DOHH2 (cell line): Measurements from ENCODE around the gene TGM1.

Experiments used
- H3F3A ChIP-seq: fragments of 200-600 bp; sonication (generic), shearing (Covaris generic); 2 replicates; pipeline ENCODE4 v1.6.0; 2016; ENCODE audit warnings: antibody characterized with exemption, mild to moderate bottlenecking; ENCODE audit not compliant: control insufficient read depth, insufficient read depth
- H3K27ac ChIP-seq: fragments of 200-600 bp; sonication (generic); 2 replicates; pipeline ENCODE4 v1.5.1; 2014; ENCODE audit warnings: low read depth, mild to moderate bottlenecking, low read length, moderate library complexity
- H3K27me3 ChIP-seq: fragments of 200-600 bp; sonication (generic); 2 replicates; pipeline ENCODE4 v1.6.1; 2014; ENCODE audit warnings: mild to moderate bottlenecking, low read length, mixed read lengths; ENCODE audit not compliant: control insufficient read depth
- H3K36me3 ChIP-seq: fragments of 200-600 bp; sonication (generic); 2 replicates; pipeline ENCODE4 v1.6.1; 2014; ENCODE audit warnings: mild to moderate bottlenecking, low read length, moderate library complexity, mixed read lengths; ENCODE audit not compliant: control insufficient read depth
- H3K4me1 ChIP-seq: fragments of 200-600 bp; sonication (generic); 2 replicates; pipeline ENCODE4 v1.6.1; 2014; ENCODE audit warnings: mild to moderate bottlenecking, low read length, mixed read lengths; ENCODE audit not compliant: control insufficient read depth
- H3K4me2 ChIP-seq: fragments of 200-600 bp; sonication (generic); 2 replicates; pipeline ENCODE4 v1.6.0; 2014; ENCODE audit warnings: mild to moderate bottlenecking, low read length, moderate library complexity
- H3K4me3 ChIP-seq: fragments of 200-600 bp; sonication (generic); 2 replicates; pipeline ENCODE4 v1.5.1; 2014; ENCODE audit warnings: mild to moderate bottlenecking, low read length, mixed read lengths
- H3K79me2 ChIP-seq: fragments of 200-600 bp; sonication (generic); 2 replicates; pipeline ENCODE4 v1.6.1; 2014; ENCODE audit warnings: mild to moderate bottlenecking, low read length, mixed read lengths; ENCODE audit not compliant: control insufficient read depth
- H3K9me2 ChIP-seq: fragments of 200-600 bp; sonication (generic); replicated peaks from 2 replicates; pipeline ENCODE4 v1.6.1; 2014; ENCODE audit warnings: mild to moderate bottlenecking, low read length, mixed read lengths; ENCODE audit not compliant: control insufficient read depth
- H3K9me3 ChIP-seq: fragments of 200-600 bp; sonication (generic); 2 replicates; pipeline ENCODE4 v1.6.1; 2014; ENCODE audit warnings: antibody characterized with exemption, low read length, mixed read lengths; ENCODE audit not compliant: control insufficient read depth, insufficient read depth
- H4K20me1 ChIP-seq: fragments of 200-600 bp; sonication (generic); 2 replicates; pipeline ENCODE4 v1.6.0; 2014; ENCODE audit warnings: low read depth, mild to moderate bottlenecking, antibody characterized with exemption, low read length, moderate library complexity; ENCODE audit not compliant: control insufficient read depth, insufficient read depth
- EZH2phosphoT487 ChIP-seq: fragments of 200-600 bp; sonication (generic); IDR thresholded peaks from 2 replicates; pipeline ENCODE4 v1.6.1; 2017; ENCODE audit warnings: borderline replicate concordance, mild to moderate bottlenecking, antibody characterized with exemption, low read length, moderate library complexity, mixed read lengths
- TF ChIP-seq, protein P1 (sequence below): fragments of 200-600 bp; sonication (generic); IDR thresholded peaks from one replicate; pipeline ENCODE4 v1.5.1; 2014; ENCODE audit warnings: antibody characterized with exemption, mild to moderate bottlenecking, low read depth, low read length; ENCODE audit not compliant: poor library complexity, severe bottlenecking

TGM1 gene

DNA sequence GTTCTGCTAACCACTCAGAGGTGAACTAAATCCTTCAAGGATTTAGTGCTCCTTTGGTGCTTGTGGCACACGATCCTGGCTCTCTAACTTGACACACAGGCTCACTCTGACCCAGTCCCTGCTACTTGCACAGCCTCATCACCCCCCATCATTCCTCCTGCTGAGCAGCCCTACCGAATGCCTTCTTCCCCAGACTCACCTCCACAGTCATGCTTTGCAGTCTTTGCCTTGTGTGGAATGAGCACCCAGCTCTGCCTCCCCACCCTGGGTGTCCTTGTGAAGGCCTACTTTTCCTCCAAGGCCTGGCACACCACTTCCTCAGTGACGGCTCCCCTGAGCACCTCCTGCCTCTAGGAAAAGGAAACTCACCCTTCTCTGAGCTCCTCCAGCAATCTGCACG is 12.6 kb downstream of the TGM1 start:
- no peaks in the 10 kb centered on the region for H3K4me1 ChIP-seq
- no peak for TF ChIP-seq EZH2phosphoT487
- TF ChIP-seq, protein P1, sequence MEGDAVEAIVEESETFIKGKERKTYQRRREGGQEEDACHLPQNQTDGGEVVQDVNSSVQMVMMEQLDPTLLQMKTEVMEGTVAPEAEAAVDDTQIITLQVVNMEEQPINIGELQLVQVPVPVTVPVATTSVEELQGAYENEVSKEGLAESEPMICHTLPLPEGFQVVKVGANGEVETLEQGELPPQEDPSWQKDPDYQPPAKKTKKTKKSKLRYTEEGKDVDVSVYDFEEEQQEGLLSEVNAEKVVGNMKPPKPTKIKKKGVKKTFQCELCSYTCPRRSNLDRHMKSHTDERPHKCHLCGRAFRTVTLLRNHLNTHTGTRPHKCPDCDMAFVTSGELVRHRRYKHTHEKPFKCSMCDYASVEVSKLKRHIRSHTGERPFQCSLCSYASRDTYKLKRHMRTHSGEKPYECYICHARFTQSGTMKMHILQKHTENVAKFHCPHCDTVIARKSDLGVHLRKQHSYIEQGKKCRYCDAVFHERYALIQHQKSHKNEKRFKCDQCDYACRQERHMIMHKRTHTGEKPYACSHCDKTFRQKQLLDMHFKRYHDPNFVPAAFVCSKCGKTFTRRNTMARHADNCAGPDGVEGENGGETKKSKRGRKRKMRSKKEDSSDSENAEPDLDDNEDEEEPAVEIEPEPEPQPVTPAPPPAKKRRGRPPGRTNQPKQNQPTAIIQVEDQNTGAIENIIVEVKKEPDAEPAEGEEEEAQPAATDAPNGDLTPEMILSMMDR = no peak
- no peaks in the 10 kb centered on the region for H3K9me2 ChIP-seq
- no peaks in the 10 kb centered on the region for H3K27me3 ChIP-seq
- H4K20me1 ChIP-seq = no peaks in the 10 kb centered on the region
- no peaks in the 10 kb centered on the region for H3F3A ChIP-seq
- no peaks in the 10 kb centered on the region for H3K9me3 ChIP-seq
- no peaks in the 10 kb centered on the region for H3K36me3 ChIP-seq
- H3K4me3 ChIP-seq = no peak overlapping the region
- no peak overlapping the region for H3K4me2 ChIP-seq
- H3K27ac ChIP-seq = no peak overlapping the region
- no peaks in the 10 kb centered on the region for H3K79me2 ChIP-seq

DNA sequence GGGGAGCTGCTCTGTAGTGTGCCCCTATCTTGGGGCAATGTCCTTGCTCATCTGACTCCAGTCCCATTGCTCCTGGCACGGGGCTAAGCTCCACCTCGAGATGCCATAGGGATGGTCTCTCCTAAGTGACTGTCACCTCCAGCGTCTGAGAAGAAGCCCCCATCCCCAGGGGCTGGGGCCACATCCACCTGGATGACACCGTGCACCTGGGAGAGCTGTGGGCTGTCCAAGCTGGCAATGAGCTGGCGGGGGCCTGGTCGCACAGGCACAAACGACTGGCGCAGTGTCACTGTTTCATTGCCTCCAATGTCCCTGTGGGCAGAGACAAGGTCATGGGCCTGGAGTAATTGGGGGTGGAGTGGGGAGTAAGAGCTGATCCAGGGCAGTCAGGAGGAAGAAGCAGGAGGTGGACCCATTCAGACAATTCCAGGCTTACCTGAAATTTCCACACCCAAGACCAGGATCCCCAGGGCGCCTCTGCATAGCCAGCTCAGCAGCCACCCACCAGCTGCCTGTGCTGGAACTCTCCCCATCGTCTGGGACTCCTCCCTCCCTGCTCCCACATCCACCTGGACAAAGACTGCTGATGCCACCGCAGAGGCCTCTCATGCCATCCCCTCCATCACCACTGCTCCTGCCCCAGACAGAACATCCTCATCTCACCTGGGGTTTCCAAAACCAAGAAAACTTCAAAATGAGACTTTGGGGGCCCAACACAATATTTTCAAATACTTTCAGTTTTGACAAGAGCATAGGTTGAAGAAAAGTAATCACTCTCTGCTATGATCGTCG is 13.6 kb downstream of the TGM1 start:
- Histone ChIP-seq H3K36me3 (no peaks in the 10 kb centered on the region), H3K4me3 (no peak overlapping the region), H3K27ac (no peak overlapping the region), H3K4me2 (no peak overlapping the region), H3K79me2 (no peaks in the 10 kb centered on the region), H3K4me1 (no peaks in the 10 kb centered on the region), H4K20me1 (no peaks in the 10 kb centered on the region), H3K9me3 (no peaks in the 10 kb centered on the region), H3K9me2 (no peaks in the 10 kb centered on the region), H3K27me3 (no peaks in the 10 kb centered on the region), H3F3A (no peaks in the 10 kb centered on the region)
- TF ChIP-seq, protein P1 = no peak
- TF ChIP-seq EZH2phosphoT487 = no peak

DNA sequence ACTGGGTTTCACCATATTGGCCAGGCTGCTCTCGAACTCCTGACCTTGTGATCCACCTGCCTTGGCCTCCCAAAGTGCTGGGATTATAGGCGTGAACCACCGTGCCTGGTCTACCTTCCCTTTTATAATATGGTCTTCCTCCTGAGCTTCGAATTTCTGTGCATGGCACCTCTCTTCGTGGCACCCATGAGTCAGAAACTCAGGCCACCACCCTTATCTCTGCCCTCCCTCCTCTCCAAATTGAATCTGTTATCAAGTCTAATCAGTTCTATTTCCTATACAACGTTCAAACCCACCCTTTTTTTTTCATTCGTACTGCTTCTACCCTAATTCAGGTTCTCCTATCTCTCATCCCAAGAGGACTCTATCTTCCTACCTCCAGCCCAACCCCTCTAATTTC is 15.6 kb downstream of the TGM1 start:
- Histone ChIP-seq H4K20me1 (no peaks in the 10 kb centered on the region), H3K27me3 (no peaks in the 10 kb centered on the region), H3K27ac (no peak overlapping the region), H3K9me2 (no peaks in the 10 kb centered on the region), H3K4me3 (no peak overlapping the region), H3K9me3 (no peaks in the 10 kb centered on the region), H3K36me3 (no peaks in the 10 kb centered on the region), H3K79me2 (no peaks in the 10 kb centered on the region), H3K4me1 (peaks cover 10% of the 10 kb centered on the region), H3F3A (peaks cover 3% of the 10 kb centered on the region), H3K4me2 (no peak overlapping the region)
- TF ChIP-seq, protein P1 = no peak
- TF ChIP-seq EZH2phosphoT487 = no peak
